Lower leg skin (tissue), 4 donors: Measurements from ENCODE around the gene DIP2C. TPM values are rescaled to one million over a fixed set of nuclear protein-coding genes. Genes with fewer than 3 reads are reported as not detected.
"Not testable (repeated sequence)": the region's sequence is repeated elsewhere in the genome, so short reads cannot be mapped to it uniquely, and the experiment has no call there.

ENCODE experiments used
- DNase-seq, 2 donors: peaks; one replicate each; pipeline ENCODE4 v3.0.0-alpha.2; 2019; ENCODE audit warnings: low spot score in 2 of 2
- H3K4me3 ChIP-seq: fragments of 200-600 bp; sonication (generic); 2 replicates; pipeline ENCODE4 v1.5.1; 2017; ENCODE audit warnings: mild to moderate bottlenecking, low read depth; ENCODE audit not compliant: poor library complexity, severe bottlenecking
- POLR2A ChIP-seq, 2 donors: fragments of 450-650 bp; IDR thresholded peaks; one replicate each; pipeline ENCODE4 v1.6.1; 2016 to 2017; ENCODE audit warnings: antibody characterized with exemption in 2 of 2, mild to moderate bottlenecking in 1 of 2, moderate library complexity in 1 of 2
- WGBS, 2 donors: methylation state at CpG; one replicate each; pipeline ENCODE4 v1.1.5; 2018; 5-methylcytosine and 5-hydroxymethylcytosine counted together
- intact Hi-C: fragments of 100-400 bp; cut with DNase I; formaldehyde crosslinking; loops from one replicate; pipeline ENCODE4 v1.15.0; 2023; ENCODE audit warnings: low total_unique reads
- total RNA-seq, 4 donors: library from RNA; depleted of rRNA; stranded (reverse); fragments of >200 nt; gene quantifications; one replicate each; pipeline ENCODE4 v1.1.0, GENCODE V29; 2016
- TF ChIP-seq, protein P1 (sequence below), 3 donors: fragments of 450-650 bp; IDR thresholded peaks; one replicate each; pipeline ENCODE4 v1.5.1; 2016; ENCODE audit warnings: antibody characterized with exemption in 3 of 3, mild to moderate bottlenecking in 3 of 3, moderate library complexity in 2 of 3

Gene DIP2C
- total RNA-seq, 4 donors from 2014 or later = 6.2 to 14.7 (median 10.6) TPM

DNA sequence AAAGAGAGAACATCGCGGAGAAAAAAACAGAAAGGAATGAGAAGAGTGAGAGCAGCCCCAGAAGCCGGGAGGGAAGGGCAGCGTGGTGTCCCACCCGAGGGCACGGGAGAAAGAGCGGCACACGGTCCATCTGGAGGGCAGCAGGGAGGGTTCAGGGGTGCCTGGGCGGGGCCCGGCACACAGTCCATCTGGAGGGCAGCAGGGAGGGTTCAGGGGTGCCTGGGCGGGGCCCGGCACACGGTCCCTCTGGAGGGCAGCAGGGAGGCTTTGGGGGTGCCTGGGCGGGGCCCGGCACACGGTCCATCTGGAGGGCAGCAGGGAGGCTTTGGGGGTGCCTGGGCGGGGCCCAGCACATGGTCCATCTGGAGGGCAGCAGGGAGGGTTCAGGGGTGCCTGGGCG is 381.8 kb downstream of the DIP2C start:
- TF ChIP-seq POLR2A (IDR thresholded peaks at IDR 0.05) = no peak
- TF ChIP-seq, protein P1, sequence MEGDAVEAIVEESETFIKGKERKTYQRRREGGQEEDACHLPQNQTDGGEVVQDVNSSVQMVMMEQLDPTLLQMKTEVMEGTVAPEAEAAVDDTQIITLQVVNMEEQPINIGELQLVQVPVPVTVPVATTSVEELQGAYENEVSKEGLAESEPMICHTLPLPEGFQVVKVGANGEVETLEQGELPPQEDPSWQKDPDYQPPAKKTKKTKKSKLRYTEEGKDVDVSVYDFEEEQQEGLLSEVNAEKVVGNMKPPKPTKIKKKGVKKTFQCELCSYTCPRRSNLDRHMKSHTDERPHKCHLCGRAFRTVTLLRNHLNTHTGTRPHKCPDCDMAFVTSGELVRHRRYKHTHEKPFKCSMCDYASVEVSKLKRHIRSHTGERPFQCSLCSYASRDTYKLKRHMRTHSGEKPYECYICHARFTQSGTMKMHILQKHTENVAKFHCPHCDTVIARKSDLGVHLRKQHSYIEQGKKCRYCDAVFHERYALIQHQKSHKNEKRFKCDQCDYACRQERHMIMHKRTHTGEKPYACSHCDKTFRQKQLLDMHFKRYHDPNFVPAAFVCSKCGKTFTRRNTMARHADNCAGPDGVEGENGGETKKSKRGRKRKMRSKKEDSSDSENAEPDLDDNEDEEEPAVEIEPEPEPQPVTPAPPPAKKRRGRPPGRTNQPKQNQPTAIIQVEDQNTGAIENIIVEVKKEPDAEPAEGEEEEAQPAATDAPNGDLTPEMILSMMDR (IDR thresholded peaks at IDR 0.05) = no peak
- no peak for DNase-seq
- intact Hi-C loops = no loop called here
- WGBS, 2 donors = 90% methylated on average over 17 to 18 of the region's 18 CpGs
- H3K4me3 ChIP-seq = no peak overlapping the region

DNA sequence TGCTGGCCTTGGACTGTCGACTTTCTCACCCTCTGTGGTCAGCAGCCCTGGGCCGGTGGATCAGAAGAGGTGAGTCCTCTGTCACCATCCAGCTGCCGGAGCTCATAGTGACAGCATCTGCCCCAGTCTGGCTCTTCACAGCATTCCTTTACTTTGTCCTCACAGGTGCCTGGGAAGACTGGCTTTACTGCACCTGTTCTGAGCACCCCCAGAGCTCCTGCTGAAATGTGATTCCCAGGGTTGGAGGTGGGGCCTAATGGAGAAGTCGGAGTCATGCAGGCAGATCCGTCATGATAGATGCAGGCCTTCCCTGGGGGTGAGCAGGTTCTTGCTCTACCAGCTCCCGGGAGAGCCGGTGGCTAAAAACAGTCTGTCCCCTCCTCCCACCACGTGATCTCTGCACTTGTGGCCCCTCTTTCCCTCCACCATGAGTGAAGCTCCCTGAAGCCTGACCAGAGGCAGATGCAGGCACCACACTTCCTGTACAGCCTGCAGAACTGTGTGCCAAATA is 382.7 kb downstream of the DIP2C start:
- WGBS, 2 donors = 87 to 88% methylated on average over 8 of the region's 8 CpGs
- no peak overlapping the region for H3K4me3 ChIP-seq
- intact Hi-C loops = no loop called here
- DNase-seq = no peak
- no peak for TF ChIP-seq POLR2A (IDR thresholded peaks at IDR 0.05)
- TF ChIP-seq, protein P1 (IDR thresholded peaks at IDR 0.05) = no peak

DNA sequence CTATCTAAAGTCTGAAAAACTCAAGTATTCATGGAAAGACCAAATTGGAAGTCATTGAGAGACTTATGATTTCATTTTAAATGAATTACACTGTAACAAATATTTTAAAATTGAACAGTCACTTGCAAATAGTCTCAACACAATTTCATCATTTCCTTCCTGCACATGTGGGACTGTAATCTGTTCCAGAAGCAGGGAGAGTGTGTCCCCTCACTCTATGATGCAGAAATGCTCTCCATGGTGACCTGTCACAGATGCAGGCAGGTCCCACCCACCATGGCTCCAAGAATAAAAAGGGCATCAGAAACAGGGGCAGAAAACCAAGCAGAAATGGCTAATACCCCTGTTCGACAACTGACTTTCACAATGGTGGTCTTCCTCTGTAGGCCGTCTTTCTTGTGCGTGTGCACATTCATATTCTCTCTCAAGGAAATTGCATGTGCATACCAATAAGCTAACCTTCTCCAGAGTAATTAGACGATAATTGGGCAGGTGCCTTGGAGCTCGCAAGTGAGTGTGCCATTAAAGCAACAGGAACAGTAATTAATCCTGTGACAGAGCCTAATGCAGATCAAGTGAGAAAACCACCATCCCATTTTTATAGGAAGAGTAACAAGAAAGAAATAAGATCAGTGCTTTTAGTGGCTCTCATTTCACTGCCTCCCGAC is 383.3 kb downstream of the DIP2C start:
- DNase-seq = no peak
- TF ChIP-seq, protein P1 (IDR thresholded peaks at IDR 0.05) = no peak
- H3K4me3 ChIP-seq = no peak overlapping the region
- 79 to 82% methylated on average over 6 of the region's 6 CpGs for WGBS, 2 donors
- intact Hi-C loops = no loop called here

DNA sequence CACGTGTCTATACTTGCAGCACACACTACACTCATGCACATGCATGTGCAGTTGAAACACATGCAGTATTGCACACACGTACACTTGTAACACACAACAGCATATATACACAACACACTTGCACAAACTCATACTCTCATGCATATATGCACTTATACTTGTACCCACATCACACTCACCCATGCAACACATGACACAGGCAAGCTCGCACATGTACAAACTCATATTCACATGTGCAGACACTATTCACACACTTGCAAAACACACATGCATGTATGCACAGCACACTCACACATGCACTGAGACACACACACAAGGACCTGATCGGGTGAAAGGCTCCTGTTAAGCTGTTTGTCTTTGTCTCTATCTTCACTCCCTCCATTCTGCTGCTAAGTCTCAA is 384.4 kb downstream of the DIP2C start:
- intact Hi-C loops = no loop called here
- TF ChIP-seq, protein P1 (IDR thresholded peaks at IDR 0.05) = no peak
- TF ChIP-seq POLR2A (IDR thresholded peaks at IDR 0.05) = no peak
- H3K4me3 ChIP-seq = no peak overlapping the region
- no peak for DNase-seq
- WGBS, 2 donors = 97% methylated on average over 4 of the region's 4 CpGs

DNA sequence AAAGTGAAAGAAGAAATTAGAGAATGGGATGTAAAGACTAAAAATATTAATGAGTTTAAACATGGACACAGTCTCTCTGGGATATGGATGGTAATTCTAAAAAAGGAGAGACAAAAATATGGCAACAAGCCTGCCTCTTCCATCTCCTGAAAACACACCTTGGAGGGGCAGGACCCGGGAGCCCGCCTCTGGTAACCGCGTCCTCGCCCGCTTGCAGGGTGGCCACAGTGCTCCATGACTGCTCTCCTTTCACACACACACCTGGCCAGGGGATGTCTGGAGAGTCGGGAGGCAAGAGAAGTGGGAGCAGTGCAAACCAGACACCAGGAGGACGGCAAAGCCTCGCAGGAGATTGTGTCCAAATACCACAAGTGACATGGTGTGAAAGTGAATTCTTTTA is 387.9 kb downstream of the DIP2C start:
- no peak for DNase-seq
- TF ChIP-seq POLR2A (IDR thresholded peaks at IDR 0.05) = no peak
- TF ChIP-seq, protein P1 (IDR thresholded peaks at IDR 0.05) = no peak
- WGBS, 2 donors = 96 to 98% methylated on average over 9 of the region's 9 CpGs
- H3K4me3 ChIP-seq = no peak overlapping the region
- intact Hi-C loops = no loop called here

DNA sequence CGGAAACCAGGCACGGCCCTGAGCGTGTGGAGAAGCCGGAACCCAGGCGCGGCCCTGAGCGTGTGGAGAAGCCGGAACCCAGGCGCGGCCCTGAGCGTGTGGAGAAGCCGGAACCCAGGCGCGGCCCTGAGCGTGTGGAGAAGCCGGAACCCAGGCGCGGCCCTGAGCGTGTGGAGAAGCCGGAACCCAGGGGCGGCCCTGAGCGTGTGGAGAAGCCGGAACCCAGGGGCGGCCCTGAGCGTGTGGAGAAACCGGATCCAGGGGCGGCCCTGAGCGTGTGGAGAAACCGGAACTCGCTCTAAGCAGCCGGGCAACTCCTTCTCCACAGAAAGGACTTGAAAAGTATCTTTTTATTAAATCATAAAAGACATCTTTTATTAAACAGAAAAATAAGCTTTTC is 388.9 kb downstream of the DIP2C start:
- H3K4me3 ChIP-seq, DNase-seq, intact Hi-C loops: not testable (repeated sequence)
- WGBS, 2 donors = 96 to 98% methylated on average over 31 of the region's 31 CpGs
